ENCODE measurements around the gene MYBBP1A. TPM values are rescaled to one million over a fixed set of nuclear protein-coding genes. Genes with fewer than 3 reads are reported as not detected.

MYBBP1A gene
- total RNA-seq, 1 donor from 2014 or later, result 18.5 TPM

DNA sequence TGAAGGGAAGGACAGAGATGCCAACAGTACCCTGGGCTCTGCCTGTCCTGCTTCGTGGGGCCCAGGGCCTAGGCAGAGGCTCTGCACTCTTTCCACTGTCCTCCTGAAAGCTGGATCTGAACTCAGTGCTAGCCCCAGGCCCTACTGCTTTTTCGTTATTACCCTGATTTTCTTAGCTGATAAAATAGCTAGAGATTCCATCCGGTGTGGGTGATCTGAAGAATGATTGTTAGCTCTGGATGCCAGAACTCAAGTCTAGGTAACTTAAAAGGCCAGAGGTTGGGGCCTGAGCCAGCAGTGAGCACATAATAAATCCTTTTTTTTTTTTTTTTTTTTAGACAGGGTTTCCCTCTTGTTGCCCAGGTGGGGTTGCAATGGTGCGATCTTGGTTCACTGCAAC, 1.8 kb upstream of the MYBBP1A start:
- DNase-seq (no peak), ATAC-seq (no peak)
- intact Hi-C loops (cut with micrococcal nuclease), result no loop called here

DNA sequence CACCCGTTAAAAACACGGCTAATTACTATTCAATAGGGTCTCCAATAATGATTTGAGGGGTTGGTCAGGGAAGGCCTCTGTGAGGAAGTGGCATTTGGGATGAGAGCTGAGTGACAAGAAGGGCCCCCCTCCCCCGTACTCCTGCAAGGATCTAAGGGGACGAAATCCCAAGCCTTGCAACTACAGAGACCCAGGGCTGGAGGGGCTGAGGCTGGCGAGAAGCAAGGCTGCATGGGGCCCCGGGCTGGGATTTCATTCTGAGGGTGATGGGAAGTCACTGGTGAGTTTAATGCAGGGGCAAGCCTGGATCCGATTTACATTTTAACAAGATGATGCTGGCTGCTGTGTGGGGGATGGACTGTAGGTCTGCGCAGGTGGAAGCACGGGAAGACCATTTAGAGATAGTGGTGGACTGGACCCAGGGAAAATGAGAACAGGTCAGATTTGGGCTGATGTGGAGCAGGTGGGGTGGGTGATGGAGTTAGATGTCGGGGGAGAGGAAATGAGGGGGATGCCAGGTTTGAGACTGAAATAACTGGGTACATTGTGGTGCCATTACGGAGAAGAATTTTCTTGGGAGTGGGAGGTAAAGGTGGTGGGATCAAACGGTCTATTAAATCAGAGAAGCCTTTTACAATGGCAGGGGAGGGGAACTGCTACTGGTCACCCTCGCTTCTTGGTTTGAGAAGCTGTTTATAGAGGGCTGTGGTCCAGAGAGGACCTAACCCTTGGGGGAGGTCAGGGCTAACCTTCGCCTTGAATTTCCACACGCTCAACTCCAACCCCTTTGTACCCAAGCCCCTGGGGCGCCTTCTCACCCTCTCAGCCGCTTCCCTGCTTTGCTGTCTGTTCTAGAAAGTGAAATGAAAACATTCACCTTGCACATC, 932 bp upstream of the MYBBP1A start:
- ATAC-seq (no peak), DNase-seq (no peak)
- intact Hi-C loops (cut with micrococcal nuclease), result no loop called here

DNA sequence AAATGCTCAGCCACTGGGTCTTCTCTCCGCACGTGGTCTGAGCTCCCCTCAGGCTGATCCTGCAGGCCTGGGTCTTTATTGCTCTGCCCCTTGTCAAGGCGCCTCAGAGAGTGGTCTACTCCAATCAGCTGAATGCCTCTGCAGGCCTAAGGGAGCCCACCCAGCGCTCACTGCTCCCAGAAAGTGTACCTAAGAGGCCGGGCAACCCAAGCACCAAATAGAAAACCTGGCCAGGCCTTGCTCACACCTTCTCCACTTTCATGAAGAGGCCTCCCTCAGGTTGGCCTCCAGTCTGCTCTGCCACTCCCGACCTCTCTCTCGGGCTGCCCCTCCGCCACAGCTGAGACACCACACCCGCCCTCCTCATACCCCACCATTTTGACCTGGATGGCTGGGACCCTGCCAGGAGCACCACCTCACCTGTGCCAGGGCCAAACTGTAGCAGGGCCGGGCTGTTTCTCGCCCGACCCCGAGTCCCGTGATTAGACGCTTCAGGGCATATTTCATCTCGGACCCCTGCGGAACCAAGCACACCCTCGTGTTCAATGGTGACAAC, 665 bp downstream of the MYBBP1A start:
- peak; percentile 2 for ATAC-seq

DNA sequence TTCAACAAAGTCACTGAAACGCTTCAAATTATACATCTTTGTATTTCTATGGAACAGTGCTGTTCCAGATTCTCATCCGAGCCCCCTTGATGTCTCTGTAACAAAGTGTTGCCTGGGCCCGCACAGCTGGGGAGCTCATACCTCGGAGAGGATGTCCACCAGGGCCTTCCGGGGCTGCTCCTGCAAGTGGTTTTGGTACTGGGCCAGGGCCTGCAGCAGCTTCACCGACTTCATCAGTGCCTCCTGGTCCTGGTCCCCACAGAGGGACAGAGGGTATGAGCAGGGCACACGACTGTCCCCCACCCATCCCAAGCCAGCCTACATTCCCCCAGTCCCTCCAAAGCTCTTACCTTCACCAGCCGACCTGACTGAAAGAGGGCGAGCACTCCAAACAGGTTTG, 1.5 kb downstream of the MYBBP1A start:
- DNase-seq (peak; percentile 26), ATAC-seq (no peak)
- intact Hi-C loops (cut with micrococcal nuclease), result no loop called here

More for the DNA sequence above, 665 bp downstream of the MYBBP1A start:
- intact Hi-C loops (cut with micrococcal nuclease), result no loop called here
- DNase-seq, result peak; percentile 24

DNA sequence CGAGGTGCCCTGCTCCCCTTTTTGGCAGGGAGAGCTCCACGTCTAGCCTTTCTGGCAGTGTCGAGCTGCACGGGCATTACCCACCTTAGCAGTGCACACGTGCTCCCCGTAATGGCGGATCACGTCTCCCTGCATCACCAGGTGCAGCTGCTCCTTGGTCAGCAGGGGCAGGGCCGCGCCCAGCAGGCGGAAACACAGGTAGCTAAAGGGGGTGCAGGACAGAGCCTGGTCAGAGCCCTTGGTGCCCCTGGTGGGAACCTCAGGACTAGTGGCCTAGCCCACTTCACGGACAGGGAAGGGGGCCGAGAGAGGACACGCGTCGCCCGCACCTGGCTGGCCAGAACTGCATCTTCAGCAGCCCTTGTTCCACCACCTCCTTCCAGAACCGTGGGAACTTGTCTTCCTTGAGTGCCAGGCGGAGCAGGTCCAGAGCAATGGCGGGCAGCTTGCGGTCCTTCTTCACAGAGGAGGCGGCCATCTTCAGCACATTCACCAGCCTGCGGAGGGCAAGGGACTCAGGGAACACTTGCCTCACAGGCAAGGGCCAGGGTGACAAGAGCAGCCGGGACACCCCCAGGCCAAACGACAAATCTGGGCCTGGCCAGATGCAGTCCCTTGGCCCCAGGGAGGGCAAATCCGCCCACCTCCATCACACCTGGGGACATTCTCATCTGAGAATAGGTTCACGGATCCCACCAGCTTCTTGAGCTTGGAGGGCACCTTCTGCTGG, 3.2 kb downstream of the MYBBP1A start:
- ATAC-seq (no peak), DNase-seq (peak; percentile 29)
- intact Hi-C loops (cut with micrococcal nuclease), result no loop called here

DNA sequence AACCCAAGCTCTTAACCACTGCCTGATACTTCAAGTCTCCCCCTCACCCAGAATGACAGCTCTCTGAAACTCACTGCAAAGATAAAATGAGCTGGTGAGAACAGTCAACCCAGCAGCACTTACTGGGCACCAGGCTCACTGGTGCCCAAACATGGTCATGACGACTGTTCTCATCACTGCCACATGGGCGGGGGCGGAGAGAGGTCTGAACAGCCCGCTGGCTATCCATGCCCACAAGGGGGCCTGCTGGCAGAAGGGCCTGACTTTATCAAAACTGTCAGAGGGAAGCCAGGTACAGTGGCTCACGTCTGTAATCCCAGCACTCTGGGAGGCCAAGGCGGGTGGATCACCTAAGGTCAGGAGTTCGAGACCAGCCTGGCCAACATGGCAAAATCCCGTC, 4.0 kb downstream of the MYBBP1A start:
- peak; percentile 26 for DNase-seq
- ATAC-seq, result no peak
- intact Hi-C loops (cut with micrococcal nuclease), result no loop called here

DNA sequence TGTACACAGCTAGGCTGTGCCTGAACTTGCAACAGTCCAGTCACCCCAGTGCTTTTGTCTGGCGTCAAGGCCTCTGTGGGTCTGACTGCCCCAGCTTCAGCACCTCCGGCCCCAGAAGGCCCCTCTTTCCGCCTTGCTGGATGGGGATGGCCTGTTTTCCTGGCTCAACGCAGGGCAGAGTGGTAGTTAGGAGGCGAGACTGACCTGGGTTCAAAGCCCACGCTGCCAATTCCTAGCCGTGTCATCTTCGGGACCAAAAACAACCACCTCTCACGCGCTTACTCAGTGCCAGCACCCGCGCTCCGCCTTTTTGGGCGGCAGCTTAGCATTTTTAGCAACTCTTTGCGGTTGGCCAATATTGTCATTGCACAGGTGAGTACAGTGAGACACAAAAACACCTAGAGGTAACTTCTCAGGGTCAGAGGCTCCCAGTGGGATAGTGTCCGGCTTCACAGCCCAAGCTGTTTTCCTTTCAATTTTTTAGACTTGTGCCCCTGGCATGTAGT, 4.6 kb downstream of the MYBBP1A start:
- no peak for DNase-seq
- intact Hi-C loops (cut with micrococcal nuclease), result no loop called here
- no peak for ATAC-seq

DNA sequence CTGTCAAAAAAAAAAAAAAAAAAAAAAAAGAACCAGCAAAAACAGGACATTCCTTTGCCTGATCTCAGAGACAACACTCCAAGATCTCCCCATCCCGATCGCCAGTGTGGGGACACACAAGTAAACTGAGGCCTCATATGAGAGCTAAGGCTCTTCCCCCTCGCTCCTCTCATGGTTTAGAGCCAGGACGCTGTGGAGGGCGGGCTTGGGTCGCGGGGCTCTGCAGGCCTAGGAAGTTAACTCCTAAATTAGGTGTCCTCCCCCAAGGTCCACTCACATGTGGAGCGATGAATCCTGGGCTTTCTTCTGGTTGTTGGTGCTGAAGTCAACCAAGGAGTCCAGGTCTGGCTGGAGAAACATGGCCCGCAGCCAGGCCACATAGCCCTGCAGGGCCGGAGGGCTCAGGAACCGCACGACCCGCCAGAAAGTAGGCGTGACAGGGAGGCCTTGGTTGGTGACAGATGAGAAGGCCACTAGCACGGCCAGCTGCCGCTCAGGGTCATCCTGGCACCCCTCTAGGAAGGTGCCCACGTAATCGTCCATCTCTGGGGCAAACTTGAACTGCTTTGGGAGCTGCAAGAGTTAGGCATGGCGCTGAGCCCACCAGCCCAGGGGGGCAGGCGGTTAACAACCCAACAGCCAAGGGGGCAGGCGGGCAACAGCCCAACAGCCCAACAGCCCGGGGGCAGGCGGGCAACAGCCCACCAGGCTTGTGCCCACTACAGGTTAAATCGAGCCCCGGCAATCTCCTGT, 5.2 kb downstream of the MYBBP1A start:
- no peak for DNase-seq
- ATAC-seq, result no peak
- intact Hi-C loops (cut with micrococcal nuclease), result no loop called here

DNA sequence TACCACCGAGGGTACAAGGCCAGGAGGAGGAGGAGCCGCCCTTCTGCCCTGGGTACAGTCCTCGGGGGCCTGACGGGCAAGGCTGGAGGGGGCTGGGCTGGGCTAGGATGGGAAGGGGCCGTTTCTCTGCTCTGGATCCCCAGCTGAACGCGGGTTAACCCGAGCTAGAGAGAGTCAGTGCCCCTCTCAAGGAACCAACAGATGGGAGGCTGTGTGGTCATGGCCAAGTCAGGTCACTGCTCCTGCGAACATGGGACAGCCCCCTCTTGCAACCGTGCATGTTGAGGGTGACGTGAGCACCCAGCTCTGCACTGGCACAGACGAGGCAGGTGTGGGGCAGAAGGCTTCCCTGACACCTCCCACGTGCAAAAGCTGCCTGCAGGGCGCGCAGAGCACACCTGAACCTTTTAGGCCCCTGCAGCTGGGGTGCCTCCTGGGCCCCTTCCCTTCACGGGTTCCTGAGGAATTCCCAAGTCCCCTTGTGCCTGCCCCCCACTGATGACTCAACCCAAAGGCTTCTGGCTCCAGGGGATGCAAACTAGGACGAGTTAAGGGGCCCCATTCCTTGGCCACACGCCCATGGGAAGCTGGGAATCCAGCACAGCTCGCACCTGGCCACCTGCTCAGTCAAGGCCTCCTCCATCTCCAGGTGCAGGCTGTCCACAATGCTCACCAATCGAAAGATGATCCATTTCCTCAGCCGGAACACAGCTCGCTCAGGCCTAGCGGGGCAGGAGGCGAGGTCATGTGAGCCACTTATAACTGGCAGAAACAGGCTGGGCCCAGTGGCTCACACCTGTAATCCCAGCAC, 6.3 kb downstream of the MYBBP1A start:
- DNase-seq, result no peak
- ATAC-seq, result no peak
- intact Hi-C loops (cut with micrococcal nuclease), result no loop called here

DNA sequence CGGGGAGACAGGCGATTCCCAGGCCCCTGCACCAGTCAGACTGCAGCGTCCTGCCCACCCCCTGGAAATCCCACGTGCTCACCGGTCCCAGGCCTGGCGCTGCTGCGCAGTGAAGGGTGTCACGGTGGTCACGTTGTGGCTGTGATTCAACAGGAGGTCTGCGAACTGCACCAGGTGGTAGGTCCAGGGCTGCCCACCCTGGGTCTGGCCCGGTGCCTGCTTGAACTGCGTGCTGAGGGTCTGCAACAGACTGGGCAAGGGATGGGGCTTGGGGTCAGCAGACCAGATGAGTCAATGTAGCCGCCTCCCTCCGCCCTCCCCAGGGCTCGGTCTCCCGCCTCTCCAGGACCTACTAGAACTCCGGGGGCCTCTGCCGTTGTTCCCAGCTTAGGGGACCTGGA, 7.1 kb downstream of the MYBBP1A start:
- no peak for DNase-seq
- no peak for ATAC-seq
- intact Hi-C loops (cut with micrococcal nuclease), result no loop called here

DNA sequence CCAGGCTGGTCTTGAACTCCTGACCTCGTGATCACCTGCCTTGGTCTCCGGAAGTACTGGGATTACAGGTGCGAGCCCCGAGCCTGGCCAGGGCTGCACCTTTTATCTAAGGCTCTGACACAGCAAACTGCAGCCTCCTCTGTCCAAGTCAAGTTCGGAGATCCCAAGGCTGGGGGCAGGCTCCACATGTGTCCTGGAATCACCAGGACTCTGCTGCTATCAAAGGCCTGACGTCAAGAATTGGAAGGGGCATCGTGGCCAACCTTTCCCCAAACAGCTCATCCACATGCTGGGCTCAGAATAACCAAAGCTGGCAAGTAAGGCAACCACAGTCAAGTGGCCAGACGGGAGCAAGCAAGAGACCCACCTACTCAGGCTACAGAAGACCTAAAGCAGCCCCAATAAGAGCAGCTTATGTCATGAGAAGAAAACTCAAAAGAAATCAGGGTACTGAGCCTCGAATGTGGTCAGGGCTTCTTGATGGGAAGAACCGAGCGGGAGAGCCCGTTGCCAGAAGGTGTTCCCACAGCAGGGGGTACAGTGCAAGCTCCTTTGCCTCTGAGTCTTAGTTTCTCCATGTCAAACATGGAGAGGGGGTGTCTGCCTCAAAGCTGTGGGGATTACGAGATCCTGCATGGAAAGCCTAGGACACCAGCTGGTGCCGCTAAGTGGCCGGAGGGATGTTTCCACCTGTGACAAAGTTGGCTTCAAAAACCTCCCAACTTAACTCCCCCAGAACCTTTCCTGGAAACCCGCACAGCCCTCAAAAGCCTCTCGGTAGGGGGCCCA, 7.9 kb downstream of the MYBBP1A start:
- DNase-seq (no peak), ATAC-seq (no peak)

DNA sequence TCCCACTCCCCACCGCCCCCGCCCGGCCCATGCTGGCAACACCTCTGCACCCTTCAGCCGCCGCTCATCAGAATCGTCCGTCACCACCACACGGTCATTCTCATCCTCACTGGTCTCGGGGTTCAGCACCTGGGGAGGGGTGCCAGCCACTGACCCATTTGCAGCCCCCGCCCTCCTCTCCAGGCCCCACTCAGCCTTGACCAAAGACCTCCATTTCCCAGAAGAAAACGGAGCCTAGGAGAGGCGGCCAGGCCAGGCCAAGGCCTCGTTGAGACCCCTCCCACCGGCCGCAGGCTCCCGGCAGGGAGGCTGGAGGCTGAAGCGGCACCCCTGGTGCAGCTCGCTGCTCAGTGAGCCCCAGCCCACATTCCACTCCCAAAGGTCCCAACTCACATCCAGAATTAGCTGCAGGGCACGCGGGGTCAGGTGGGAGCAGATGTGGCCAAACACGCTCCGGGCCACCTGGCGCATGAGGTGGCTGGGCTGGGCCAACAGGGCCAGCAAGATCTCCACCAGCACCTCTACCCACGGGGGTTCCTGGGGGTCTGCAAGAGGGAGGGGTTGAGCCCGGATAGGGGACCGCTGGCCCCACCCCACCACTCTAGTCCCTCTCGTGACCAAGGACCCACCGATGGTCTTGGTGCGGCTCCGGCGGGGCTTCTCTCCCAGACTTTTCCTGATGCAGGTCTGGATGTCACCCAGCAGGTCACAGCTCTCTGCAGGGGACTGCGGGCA, 9.8 kb downstream of the MYBBP1A start:
- intact Hi-C loops (cut with micrococcal nuclease), result no loop called here
- ATAC-seq, result no peak

More for the DNA sequence above, 7.9 kb downstream of the MYBBP1A start:
- intact Hi-C loops (cut with micrococcal nuclease), result no loop called here

DNA sequence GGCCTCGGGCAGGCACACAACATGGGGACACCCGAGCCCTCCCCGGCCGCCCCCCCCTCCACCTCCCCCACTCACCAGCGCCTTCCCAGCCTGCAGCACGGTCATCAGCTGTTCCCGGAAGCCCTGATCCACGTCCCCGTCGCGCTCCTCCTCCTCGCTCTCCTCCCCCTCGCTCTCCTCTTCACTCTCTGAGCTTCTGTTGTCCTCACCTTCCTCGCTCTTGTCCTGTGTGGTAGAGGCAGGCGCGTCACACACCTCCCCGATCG, 10.3 kb downstream of the MYBBP1A start:
- ATAC-seq (no peak), DNase-seq (no peak)
- intact Hi-C loops (cut with micrococcal nuclease), result no loop called here

More for the DNA sequence above, 9.8 kb downstream of the MYBBP1A start:
- peak; percentile 30 for DNase-seq

DNA sequence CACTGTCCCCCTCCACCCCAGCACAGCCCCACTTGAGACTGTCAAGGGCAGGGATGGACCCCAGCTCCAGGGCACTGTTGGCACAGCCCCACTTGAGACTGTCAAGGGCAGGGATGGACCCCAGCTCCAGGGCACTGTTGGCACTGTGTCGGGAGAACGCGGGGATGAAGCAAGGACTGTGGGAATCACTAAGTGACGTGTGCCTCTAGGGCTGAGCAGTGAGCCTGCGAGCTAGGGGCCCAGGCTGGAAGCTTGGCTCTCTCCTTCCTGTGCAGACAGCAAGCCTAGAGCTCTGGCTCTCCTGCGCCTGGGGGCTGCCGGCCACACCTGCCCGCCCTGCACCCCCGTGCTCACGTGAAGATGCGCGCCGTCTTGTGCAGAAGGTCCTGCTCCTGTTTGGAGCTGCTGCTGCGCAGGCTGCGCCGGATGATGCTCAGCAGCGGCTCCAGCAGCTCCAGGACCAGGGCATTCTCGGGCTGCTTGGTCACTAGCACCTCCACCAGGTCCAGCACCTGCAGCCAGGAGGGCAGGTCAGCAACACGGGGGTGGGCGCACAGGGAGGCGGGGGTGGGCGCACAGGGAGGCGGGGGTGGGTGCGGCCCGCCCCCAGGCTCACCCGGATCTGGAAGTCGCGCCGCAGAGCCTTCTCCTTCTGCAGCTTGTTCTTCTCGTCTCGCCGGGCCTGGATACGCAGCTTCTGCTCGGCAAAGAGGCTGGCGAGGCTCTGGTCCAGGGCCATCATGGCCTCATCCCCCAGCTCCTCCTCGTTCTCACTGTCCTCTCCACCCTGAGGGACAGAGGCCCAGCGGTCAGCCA, 10.8 kb downstream of the MYBBP1A start:
- DNase-seq, result peak; percentile 18
- ATAC-seq, result no peak
- intact Hi-C loops (cut with micrococcal nuclease), result no loop called here

DNA sequence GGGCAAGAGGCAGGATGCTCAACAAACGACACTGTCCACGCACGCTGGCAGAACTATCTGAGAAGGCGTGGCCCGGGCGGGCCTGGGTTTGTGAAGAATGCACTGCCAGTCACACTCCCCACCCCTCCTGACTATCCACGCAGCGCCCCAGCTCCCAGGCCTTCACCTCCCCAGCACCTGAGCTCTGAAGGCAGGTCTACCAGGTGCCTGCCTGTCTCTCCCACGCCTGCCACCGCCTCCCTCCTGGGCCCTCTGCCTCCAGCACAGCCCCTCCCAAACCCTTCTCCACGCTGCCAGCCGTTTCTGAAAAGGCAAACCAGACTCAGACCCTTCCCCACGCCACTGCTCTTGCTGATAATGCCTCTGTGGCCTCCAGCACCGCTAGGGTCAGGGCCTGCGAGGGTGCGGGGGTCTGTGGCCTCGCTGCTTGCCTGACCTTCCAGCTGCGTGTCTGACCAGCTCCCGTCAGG, 11.6 kb downstream of the MYBBP1A start:
- intact Hi-C loops (cut with micrococcal nuclease), result no loop called here
- DNase-seq, result peak; percentile 24

DNA sequence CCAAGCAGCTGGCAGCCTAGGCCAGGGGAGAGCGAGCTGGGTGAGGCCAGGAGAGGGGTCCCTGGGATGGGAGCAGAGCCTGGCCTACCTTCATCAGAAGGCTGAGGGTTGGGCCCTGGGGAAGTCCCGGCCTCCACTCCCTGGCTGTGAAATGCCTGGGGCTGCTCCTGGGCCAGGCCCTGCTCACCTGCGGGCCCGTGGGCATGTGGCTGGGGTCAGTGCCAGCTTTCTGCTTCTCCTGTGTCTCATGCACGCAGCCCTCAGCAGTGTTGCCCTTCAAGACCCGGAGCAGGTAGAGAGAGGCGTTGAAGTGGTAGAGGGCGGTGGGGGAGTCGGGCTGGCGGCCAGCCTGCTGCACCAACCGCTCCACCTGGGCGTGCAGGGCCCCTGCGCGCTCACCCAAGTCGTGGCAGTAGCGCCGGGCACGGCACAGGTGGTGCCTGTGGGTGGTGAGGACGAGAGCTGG, 12.4 kb downstream of the MYBBP1A start:
- intact Hi-C loops (cut with micrococcal nuclease), result no loop called here
- DNase-seq (peak; percentile 21), ATAC-seq (no peak)

More for the DNA sequence above, 11.6 kb downstream of the MYBBP1A start:
- ATAC-seq, result no peak
